GM23338 (cell line): ENCODE measurements around the gene ST8SIA4. TPM values are rescaled to one million over a fixed set of nuclear protein-coding genes. Genes with fewer than 3 reads are reported as not detected.

Experiments used
- ATAC-seq: fragments of 200-7000 bp; cut with Tn5 transposase; 3 replicates; pipeline ENCODE4 v1.9.1; 2020
- DNase-seq: peaks from one replicate; pipeline ENCODE4 v3.0.0-alpha.2; 2015; ENCODE audit warnings: low spot score
- H2AFZ ChIP-seq: fragments of 200-600 bp; sonication (generic); 2 replicates; pipeline ENCODE4 v1.8.0; 2016; ENCODE audit warnings: antibody characterized with exemption, mild to moderate bottlenecking, moderate library complexity
- H3F3A ChIP-seq: fragments of 200-600 bp; sonication (generic); replicated peaks from 2 replicates; pipeline ENCODE4 v1.8.0; 2017; ENCODE audit warnings: antibody characterized with exemption, mixed run types, low read depth
- H3K27ac ChIP-seq: fragments of 200-600 bp; sonication (generic); 2 replicates; pipeline ENCODE4 v1.6.1; 2016; ENCODE audit warnings: low read depth
- H3K27me3 ChIP-seq: fragments of 200-600 bp; sonication (generic); 2 replicates; pipeline ENCODE4 v1.8.0; 2016; ENCODE audit warnings: mild to moderate bottlenecking, mixed run types, moderate library complexity; ENCODE audit not compliant: insufficient read depth
- H3K36me3 ChIP-seq: fragments of 200-600 bp; sonication (generic); 2 replicates; pipeline ENCODE4 v1.8.0; 2016; ENCODE audit warnings: mild to moderate bottlenecking; ENCODE audit not compliant: insufficient read depth
- H3K4me1 ChIP-seq: fragments of 200-600 bp; sonication (generic); 2 replicates; pipeline ENCODE4 v1.8.0; 2016; ENCODE audit warnings: mild to moderate bottlenecking, moderate library complexity; ENCODE audit not compliant: insufficient read depth
- H3K4me2 ChIP-seq: fragments of 200-600 bp; sonication (generic); 2 replicates; pipeline ENCODE4 v1.7.1; 2017; ENCODE audit warnings: mixed run types
- H3K4me3 ChIP-seq: fragments of 200-600 bp; sonication (generic); 2 replicates; pipeline ENCODE4 v1.6.1; 2016; ENCODE audit warnings: mixed run types
- H3K79me2 ChIP-seq: fragments of 200-600 bp; sonication (generic); replicated peaks from 2 replicates; pipeline ENCODE4 v1.8.0; 2017; ENCODE audit warnings: mild to moderate bottlenecking; ENCODE audit not compliant: insufficient read depth
- H3K9me2 ChIP-seq: fragments of 200-600 bp; sonication (generic); 2 replicates; pipeline ENCODE4 v1.8.0; 2017; ENCODE audit not compliant: insufficient read depth
- H4K20me1 ChIP-seq: fragments of 200-600 bp; sonication (generic); replicated peaks from 2 replicates; pipeline ENCODE4 v1.8.0; 2017; ENCODE audit warnings: mild to moderate bottlenecking; ENCODE audit not compliant: insufficient read depth
- H3K27ac Mint-ChIP-seq: 2 replicates; pipeline ENCODE4 v1.8.0; 2020; ENCODE audit warnings: inconsistent platforms, mild to moderate bottlenecking, moderate library complexity, mixed read lengths
- H3K27me3 Mint-ChIP-seq: 3 replicates; pipeline ENCODE4 v1.8.0; 2022; ENCODE audit warnings: low read depth, mild to moderate bottlenecking, moderate library complexity, mixed read lengths, inconsistent platforms; ENCODE audit not compliant: insufficient read depth, poor library complexity
- H3K36me3 Mint-ChIP-seq: 3 replicates; pipeline ENCODE4 v1.8.0; 2021; ENCODE audit warnings: low read depth, mild to moderate bottlenecking, inconsistent platforms, moderate library complexity, mixed read lengths
- H3K4me1 Mint-ChIP-seq: 3 replicates; pipeline ENCODE4 v1.8.0; 2020; ENCODE audit warnings: mild to moderate bottlenecking, inconsistent platforms, mixed read lengths
- H3K4me3 Mint-ChIP-seq: 3 replicates; pipeline ENCODE4 v1.8.0; 2021; ENCODE audit warnings: moderate library complexity, mild to moderate bottlenecking, inconsistent platforms, mixed read lengths
- H3K9me3 Mint-ChIP-seq: 3 replicates; pipeline ENCODE4 v1.8.0; 2020; ENCODE audit warnings: moderate library complexity, mild to moderate bottlenecking, inconsistent platforms, mixed read lengths
- CREB1 ChIP-seq: fragments of 250-450 bp; sonication (Bioruptor Pico); IDR thresholded peaks from 2 replicates; pipeline ENCODE4 v1.5.0; 2020; ENCODE audit warnings: low read depth, mild to moderate bottlenecking, moderate library complexity
- EZH2phosphoT487 ChIP-seq: fragments of 200-600 bp; sonication (generic); IDR thresholded peaks from one replicate; pipeline ENCODE4 v1.8.1; 2018; ENCODE audit warnings: antibody characterized with exemption; ENCODE audit not compliant: unreplicated experiment
- JUNB ChIP-seq: IDR thresholded peaks from one replicate; pipeline ENCODE4 v1.6.1; 2016; ENCODE audit warnings: antibody characterized with exemption; ENCODE audit not compliant: unreplicated experiment
- POLR2AphosphoS5 ChIP-seq: IDR thresholded peaks from 2 replicates; pipeline ENCODE4 v1.6.1; 2016; ENCODE audit warnings: antibody characterized with exemption, low read depth
- STAT1 ChIP-seq: IDR thresholded peaks from one replicate; pipeline ENCODE4 v1.6.1; 2016; ENCODE audit warnings: antibody characterized with exemption; ENCODE audit not compliant: unreplicated experiment
- ZNF114 ChIP-seq: fragments of 250-450 bp; sonication (Bioruptor Pico); IDR thresholded peaks from 2 replicates; pipeline ENCODE4 v1.5.0; 2020; ENCODE audit warnings: mild to moderate bottlenecking, moderate library complexity
- polyA plus RNA-seq: library from polyadenylated mRNA; unstranded; fragments of >200 nt; fragmentation: Nextera tagmentation; extraction: Ambion mirVana; gene quantifications from 2 replicates; pipeline ENCODE4 v1.2.1, GENCODE V29; 2016
- total RNA-seq: library from RNA; depleted of rRNA; stranded (reverse); fragments of >200 nt; shearing (Covaris generic); gene quantifications from 2 replicates; pipeline ENCODE4 v1.2.3, GENCODE V29; 2014
- TF ChIP-seq, protein P1 (sequence below): IDR thresholded peaks from one replicate; pipeline ENCODE4 v1.6.1; 2018; ENCODE audit warnings: antibody characterized with exemption; ENCODE audit not compliant: unreplicated experiment
- TF ChIP-seq, protein P2 (sequence below): IDR thresholded peaks from 2 replicates; pipeline ENCODE4 v1.6.1; 2016; ENCODE audit warnings: antibody characterized with exemption
- TF ChIP-seq, protein P3 (sequence below), 2 experiments: fragments of 200-600 bp in 1 of 2; sonication (generic) in 1 of 2; conservative IDR thresholded peaks; 2 replicates each; pipeline versions ENCODE4 v1.5.1 to v1.6.1; 2016 to 2017; ENCODE audit warnings: antibody characterized with exemption in 2 of 2, low read depth in 2 of 2, mild to moderate bottlenecking in 2 of 2, moderate library complexity in 1 of 2

ST8SIA4 gene
- total and polyA plus RNA-seq, 2 experiments from 2014 or later = 0.11 to 0.28 TPM

DNA sequence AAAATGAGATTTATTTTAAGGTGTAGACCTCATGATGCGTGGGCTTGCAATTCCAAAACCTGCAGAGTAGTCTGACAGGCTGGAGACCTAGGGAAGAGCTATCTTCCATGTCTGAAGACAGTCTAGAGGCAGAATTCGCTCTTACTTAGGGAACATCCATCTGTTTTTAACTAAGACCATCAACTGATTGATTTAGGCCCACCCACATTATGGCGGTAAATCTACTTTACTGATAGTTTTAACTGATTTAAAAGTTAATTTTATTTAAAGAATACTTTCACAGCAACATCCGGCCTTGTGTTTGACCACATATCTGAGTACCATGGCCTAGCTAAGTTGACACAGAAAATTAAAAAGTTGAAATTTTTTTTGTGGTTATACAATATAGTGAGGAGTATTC is 6.0 kb upstream of the ST8SIA4 start:
- no peaks in the 10 kb centered on the region for H3K79me2 ChIP-seq
- H3K36me3 ChIP-seq = no peaks in the 10 kb centered on the region
- H3K4me1 Mint-ChIP-seq = peaks cover 7% of the 10 kb centered on the region; the same call in 2 of the 3 replicates
- H3K27me3 Mint-ChIP-seq = peaks cover 16% of the 10 kb centered on the region
- TF ChIP-seq, protein P1, sequence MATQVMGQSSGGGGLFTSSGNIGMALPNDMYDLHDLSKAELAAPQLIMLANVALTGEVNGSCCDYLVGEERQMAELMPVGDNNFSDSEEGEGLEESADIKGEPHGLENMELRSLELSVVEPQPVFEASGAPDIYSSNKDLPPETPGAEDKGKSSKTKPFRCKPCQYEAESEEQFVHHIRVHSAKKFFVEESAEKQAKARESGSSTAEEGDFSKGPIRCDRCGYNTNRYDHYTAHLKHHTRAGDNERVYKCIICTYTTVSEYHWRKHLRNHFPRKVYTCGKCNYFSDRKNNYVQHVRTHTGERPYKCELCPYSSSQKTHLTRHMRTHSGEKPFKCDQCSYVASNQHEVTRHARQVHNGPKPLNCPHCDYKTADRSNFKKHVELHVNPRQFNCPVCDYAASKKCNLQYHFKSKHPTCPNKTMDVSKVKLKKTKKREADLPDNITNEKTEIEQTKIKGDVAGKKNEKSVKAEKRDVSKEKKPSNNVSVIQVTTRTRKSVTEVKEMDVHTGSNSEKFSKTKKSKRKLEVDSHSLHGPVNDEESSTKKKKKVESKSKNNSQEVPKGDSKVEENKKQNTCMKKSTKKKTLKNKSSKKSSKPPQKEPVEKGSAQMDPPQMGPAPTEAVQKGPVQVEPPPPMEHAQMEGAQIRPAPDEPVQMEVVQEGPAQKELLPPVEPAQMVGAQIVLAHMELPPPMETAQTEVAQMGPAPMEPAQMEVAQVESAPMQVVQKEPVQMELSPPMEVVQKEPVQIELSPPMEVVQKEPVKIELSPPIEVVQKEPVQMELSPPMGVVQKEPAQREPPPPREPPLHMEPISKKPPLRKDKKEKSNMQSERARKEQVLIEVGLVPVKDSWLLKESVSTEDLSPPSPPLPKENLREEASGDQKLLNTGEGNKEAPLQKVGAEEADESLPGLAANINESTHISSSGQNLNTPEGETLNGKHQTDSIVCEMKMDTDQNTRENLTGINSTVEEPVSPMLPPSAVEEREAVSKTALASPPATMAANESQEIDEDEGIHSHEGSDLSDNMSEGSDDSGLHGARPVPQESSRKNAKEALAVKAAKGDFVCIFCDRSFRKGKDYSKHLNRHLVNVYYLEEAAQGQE = no peak
- TF ChIP-seq, protein P2, sequence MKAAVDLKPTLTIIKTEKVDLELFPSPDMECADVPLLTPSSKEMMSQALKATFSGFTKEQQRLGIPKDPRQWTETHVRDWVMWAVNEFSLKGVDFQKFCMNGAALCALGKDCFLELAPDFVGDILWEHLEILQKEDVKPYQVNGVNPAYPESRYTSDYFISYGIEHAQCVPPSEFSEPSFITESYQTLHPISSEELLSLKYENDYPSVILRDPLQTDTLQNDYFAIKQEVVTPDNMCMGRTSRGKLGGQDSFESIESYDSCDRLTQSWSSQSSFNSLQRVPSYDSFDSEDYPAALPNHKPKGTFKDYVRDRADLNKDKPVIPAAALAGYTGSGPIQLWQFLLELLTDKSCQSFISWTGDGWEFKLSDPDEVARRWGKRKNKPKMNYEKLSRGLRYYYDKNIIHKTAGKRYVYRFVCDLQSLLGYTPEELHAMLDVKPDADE = no peak
- no peak for TF ChIP-seq STAT1
- TF ChIP-seq, protein P3, sequence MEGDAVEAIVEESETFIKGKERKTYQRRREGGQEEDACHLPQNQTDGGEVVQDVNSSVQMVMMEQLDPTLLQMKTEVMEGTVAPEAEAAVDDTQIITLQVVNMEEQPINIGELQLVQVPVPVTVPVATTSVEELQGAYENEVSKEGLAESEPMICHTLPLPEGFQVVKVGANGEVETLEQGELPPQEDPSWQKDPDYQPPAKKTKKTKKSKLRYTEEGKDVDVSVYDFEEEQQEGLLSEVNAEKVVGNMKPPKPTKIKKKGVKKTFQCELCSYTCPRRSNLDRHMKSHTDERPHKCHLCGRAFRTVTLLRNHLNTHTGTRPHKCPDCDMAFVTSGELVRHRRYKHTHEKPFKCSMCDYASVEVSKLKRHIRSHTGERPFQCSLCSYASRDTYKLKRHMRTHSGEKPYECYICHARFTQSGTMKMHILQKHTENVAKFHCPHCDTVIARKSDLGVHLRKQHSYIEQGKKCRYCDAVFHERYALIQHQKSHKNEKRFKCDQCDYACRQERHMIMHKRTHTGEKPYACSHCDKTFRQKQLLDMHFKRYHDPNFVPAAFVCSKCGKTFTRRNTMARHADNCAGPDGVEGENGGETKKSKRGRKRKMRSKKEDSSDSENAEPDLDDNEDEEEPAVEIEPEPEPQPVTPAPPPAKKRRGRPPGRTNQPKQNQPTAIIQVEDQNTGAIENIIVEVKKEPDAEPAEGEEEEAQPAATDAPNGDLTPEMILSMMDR (conservative IDR thresholded peaks at IDR 0.05; ENCODE audit: low read depth in 2 of 2) = no peak
- no peak for TF ChIP-seq EZH2phosphoT487
- TF ChIP-seq JUNB = no peak
- TF ChIP-seq ZNF114 (CRISPR knock-in tag) = no peak
- TF ChIP-seq CREB1 = no peak
- no peak for TF ChIP-seq POLR2AphosphoS5
- no peak overlapping the region for H3K27ac Mint-ChIP-seq
- H3K4me1 ChIP-seq = peaks cover 4% of the 10 kb centered on the region; the same call in 1 of the 2 replicates
- no peak overlapping the region for H3K27ac ChIP-seq
- no peak overlapping the region for H2AFZ ChIP-seq
- H3K9me2 ChIP-seq = no peaks in the 10 kb centered on the region
- H3K36me3 Mint-ChIP-seq = no peaks in the 10 kb centered on the region
- H3K27me3 ChIP-seq = peaks cover 28% of the 10 kb centered on the region
- DNase-seq (peak; percentile 6), ATAC-seq (no peak)
- H3K4me2 ChIP-seq = no peak overlapping the region
- no peaks in the 10 kb centered on the region for H3K9me3 Mint-ChIP-seq
- no peak overlapping the region for H3K4me3 ChIP-seq
- H3K4me3 Mint-ChIP-seq = no peak overlapping the region
- H4K20me1 ChIP-seq = no peaks in the 10 kb centered on the region; the same call in 1 of the 2 replicates
- H3F3A ChIP-seq = no peaks in the 10 kb centered on the region
